GM21381 (cell line): ENCODE measurements around the gene MAPK9.
"Not testable (repeated sequence)": the region's sequence is repeated elsewhere in the genome, so short reads cannot be mapped to it uniquely, and the experiment has no call there.

ENCODE experiments used
- ATAC-seq: cut with Tn5 transposase; IDR thresholded peaks from one replicate; pipeline ENCODE4 v1.9.1; 2021; ENCODE audit warnings: mild to moderate bottlenecking, moderate library complexity; ENCODE audit not compliant: unreplicated experiment

Gene MAPK9

DNA sequence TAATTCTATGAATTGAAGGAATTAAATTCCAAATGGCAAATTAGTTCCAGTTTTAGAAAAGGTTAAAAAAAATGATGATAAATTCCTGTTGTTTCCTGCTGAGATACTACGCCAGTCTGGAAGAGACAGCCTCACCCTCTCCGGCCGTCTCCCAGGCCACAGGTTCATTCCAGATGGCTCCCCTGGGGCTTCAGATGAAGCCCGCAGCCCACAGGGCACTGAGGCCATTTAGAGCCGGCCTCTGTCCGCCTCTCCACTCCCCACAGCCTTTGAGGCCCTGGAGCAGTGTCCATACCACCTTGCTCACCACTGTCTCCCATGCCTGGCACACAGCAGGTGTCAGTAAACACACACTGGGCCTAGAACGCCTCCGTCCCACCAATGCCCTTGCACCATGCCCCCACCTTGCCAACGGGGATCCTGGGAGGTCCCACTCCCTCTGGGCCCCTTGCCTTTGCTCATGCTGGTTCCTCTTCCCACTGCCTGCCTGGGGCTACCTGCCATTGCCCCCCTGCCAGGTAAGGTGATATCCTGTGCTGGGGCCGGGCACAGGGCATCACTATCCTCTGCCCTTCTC, 35.2 kb upstream of the MAPK9 start:
- ATAC-seq: no peak

DNA sequence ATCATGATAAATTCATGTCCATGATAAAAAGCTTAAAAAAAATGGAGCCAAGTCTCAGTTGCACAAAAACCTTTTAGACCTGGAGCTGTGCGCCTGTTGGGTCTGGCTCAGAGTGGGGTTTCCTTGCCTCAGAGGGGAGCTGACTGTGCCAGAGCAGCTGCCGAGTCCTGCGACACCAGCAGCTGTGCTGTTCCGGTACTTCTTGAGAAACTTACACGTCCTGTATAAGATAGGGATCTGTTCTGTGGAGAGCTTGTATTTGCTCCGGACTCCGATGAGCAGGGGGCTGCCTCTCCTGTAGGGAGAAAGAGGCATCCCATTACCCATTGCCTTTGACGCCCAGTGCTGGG, 32.7 kb upstream of the MAPK9 start:
- ATAC-seq: no peak

- no peak for ATAC-seq
Observed at GRCh38 chr5:180323941-180324600, 32.2 kb upstream of the MAPK9 start.

GRCh38 chr5:180323160-180323559, 31.3 kb upstream of the MAPK9 start:
- no peak for ATAC-seq

- ATAC-seq: no peak
Observed at GRCh38 chr5:180318456-180319089, 26.7 kb upstream of the MAPK9 start.

- ATAC-seq: no peak
Observed at GRCh38 chr5:180316586-180316985, 24.7 kb upstream of the MAPK9 start.

GRCh38 chr5:180315762-180316212, 23.9 kb upstream of the MAPK9 start:
- peak; percentile 65 for ATAC-seq

GRCh38 chr5:180313677-180314505, 22.0 kb upstream of the MAPK9 start:
- ATAC-seq: peak; percentile 69

GRCh38 chr5:180311216-180311615, 19.3 kb upstream of the MAPK9 start:
- no peak for ATAC-seq

DNA sequence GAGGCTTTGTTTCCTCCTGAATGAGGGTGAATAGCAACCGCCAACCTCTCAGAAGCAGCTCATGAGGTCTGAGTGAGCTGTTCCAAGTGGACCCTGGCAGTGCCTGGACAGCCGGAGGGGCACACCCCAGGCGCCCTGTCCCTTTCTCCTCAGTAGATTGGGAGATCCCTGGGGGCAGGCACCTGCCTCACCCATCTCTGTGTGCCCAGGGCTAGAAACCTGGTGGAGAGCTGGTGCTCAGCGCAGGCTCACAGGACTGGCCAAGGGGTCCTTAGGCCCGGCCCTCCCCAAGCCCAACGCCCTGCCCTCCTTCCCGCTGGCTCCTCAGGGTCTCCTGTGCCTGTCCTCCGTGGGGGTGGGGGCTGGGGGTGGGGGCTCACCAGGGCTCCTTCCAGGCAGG, 14.9 kb upstream of the MAPK9 start:
- ATAC-seq: no peak

- no peak for ATAC-seq
Observed at GRCh38 chr5:180305481-180305880, 13.6 kb upstream of the MAPK9 start.

DNA sequence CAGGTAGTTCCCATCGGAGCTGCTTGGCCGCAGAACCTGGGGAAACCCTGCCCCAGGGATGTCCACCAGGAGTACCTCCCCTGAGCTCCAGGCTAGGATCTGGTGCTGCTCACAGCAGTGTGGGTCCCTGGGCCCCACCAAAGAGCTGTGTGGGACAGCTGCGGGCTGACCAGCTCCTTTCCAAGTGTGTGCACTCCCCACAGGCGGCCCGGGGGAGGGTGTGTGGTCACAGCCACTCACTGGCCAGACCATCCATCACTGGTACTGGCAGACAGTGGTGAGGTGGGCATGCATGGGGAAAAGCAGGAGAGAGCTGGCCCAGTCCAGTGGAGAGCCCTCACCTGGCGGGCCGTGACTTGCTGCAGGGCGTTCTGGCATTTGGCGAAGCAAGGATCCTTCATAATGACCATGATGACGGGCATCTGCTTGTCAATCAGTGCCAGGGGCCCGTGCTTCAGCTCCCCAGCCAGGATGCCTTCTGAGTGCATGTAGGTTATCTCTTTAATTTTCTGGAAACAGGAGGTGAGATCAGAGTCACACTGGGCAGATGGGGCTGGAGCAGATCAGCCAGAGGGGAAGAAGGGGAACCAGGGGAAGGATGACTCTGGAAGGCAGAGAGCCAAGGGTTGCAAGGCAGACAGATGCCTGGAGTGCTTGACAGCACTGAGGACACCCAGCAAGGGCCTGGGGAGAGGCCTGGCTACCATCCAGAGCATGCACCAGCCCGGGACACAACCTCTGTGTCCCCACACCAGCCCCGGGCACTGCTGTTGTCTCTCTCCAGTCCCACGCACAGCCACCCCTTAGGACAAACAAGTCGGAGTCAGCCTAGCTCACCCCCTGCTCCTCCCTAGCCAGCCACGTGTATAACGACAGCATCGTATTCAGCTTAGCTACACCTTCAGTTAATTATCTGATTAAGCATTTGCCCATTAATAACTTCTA, 12.8 kb upstream of the MAPK9 start:
- ATAC-seq: no peak

DNA sequence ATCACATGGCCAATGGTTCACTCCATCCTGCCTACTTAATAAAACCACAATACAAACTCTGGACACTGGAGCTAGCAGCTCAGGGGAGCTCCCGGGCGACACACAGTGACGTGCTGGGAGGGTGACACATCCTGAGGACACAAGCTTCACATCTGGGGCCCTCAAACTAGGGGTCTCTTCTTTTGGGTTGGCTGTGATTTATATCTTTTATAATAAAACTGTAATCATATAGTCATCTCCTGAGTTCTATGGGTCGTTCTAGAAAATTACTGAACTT, 12.1 kb upstream of the MAPK9 start:
- no peak for ATAC-seq

- no peak for ATAC-seq
Observed at GRCh38 chr5:180303226-180304015, 11.5 kb upstream of the MAPK9 start.

DNA sequence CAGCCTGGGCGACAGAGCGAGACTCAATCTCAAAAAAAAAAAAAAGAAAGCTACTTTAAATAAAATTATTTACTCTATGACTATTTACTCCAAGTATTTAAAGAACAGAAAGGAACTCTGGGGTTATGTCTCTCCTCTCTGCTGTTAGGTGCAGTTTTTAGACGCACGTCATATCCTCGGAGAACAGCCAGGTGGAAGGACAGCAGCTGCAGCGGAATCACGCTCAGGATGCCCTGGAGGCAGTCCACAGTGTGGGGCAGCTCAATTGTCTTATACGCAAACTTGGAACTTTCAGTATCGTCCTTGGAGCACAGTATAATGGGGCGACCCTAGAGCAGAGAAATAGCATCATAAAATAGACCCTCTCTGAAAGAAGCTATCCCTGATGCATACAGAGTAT, 10.4 kb upstream of the MAPK9 start:
- ATAC-seq: no peak

- ATAC-seq: no peak
Observed at GRCh38 chr5:180301253-180301652, 9.4 kb upstream of the MAPK9 start.

DNA sequence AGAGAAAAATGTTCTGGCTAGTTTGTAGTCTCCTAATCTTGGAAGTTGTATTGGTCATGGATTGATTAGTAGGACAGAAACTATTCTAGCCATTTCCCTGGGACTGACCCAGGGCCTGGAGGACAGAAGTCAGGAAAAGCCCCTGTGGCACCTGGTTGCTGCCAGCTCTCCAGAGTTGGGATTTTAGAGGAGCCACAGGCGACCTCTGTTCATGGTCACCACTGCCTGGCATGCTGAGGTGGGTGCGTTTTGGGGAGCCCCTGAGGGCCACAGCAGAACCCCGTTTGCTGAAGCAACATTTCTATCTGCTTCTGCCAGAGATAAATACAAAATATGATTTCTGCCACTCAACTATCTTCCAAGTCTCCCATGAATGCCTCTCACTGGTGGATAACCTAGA, 7.6 kb upstream of the MAPK9 start:
- no peak for ATAC-seq

- ATAC-seq: not testable (repeated sequence)
Observed at GRCh38 chr5:180299014-180299413, 7.1 kb upstream of the MAPK9 start.

DNA sequence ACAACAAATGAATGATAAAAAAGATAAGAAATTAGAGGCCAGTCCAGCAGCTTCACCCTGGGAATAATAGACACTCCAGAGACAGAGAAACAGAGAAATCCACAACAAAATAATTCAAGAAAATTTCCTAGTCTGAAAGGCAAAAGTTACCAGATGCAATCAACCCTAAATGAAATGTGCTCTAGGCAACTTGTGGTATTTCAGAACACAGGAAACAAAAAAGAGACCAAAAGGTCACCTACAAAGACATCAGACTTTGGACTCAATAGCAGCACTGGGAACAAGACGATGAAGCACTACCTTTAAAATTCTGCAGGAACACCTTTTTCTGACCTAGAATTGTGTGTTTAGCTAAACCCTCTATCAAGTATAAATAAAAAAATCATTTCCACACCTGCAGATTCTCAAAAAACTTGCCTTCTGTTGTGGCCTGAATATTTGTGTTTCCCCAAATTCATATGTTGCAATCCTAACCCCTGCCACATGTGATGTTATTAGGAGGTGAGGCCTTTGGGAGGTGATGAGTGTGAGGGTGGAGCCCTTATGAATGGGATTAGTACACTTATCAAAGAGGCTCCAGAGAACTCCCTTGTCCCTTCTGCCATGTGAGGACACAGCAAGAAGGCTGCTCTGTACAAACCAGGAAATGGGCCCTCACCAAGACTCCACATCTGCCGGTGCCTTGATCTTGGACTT, 5.9 kb upstream of the MAPK9 start:
- ATAC-seq: no peak
